A673 (cell line): ENCODE results near the gene CHD3.

ENCODE experiments used
- EZH2 ChIP-seq: fragments of 200-600 bp; sonication (generic); IDR thresholded peaks from 2 replicates; pipeline ENCODE4 v1.6.1; 2017; ENCODE audit warnings: borderline replicate concordance, low read depth, mild to moderate bottlenecking, mixed read lengths, antibody characterized with exemption, low read length; ENCODE audit not compliant: poor library complexity, severe bottlenecking
- TF ChIP-seq, protein P1 (sequence below): fragments of 300-800, 200-600 bp; sonication (generic); conservative IDR thresholded peaks from 2 replicates; pipeline ENCODE4 v1.5.1; 2017; ENCODE audit warnings: low read depth, mild to moderate bottlenecking, antibody characterized with exemption, low read length, moderate library complexity, mixed read lengths

DNA sequence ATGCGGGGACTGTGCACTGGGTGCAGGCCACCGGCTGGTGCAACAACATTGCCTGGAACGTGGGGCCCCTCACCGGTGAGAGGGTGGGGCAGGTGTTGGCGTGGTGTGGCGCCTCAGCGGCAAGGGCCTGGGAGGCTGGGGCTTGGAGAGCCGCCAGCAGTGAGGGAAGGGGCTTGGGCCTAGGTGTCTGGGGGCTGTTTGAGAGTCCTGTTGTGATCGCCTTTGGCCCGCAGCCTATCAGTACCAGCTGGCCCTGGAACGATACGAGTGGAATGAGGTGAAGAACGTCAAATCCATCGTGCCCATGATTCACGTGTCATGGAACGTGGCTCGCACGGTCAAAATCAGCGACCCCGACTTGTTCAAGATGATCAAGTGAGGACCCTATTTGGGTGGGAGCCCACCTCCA, 36.3 kb upstream of the CHD3 start:
- no peak for TF ChIP-seq EZH2
- TF ChIP-seq, protein P1, sequence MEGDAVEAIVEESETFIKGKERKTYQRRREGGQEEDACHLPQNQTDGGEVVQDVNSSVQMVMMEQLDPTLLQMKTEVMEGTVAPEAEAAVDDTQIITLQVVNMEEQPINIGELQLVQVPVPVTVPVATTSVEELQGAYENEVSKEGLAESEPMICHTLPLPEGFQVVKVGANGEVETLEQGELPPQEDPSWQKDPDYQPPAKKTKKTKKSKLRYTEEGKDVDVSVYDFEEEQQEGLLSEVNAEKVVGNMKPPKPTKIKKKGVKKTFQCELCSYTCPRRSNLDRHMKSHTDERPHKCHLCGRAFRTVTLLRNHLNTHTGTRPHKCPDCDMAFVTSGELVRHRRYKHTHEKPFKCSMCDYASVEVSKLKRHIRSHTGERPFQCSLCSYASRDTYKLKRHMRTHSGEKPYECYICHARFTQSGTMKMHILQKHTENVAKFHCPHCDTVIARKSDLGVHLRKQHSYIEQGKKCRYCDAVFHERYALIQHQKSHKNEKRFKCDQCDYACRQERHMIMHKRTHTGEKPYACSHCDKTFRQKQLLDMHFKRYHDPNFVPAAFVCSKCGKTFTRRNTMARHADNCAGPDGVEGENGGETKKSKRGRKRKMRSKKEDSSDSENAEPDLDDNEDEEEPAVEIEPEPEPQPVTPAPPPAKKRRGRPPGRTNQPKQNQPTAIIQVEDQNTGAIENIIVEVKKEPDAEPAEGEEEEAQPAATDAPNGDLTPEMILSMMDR, result no peak
